COR-L47 (cell line): Measurements from ENCODE around the gene OLIG3.

Experiments used
- DNase-seq: peaks from one replicate; lab custom pipeline; 2025; lab: John Stamatoyannopoulos, UW

The OLIG3 gene

DNA sequence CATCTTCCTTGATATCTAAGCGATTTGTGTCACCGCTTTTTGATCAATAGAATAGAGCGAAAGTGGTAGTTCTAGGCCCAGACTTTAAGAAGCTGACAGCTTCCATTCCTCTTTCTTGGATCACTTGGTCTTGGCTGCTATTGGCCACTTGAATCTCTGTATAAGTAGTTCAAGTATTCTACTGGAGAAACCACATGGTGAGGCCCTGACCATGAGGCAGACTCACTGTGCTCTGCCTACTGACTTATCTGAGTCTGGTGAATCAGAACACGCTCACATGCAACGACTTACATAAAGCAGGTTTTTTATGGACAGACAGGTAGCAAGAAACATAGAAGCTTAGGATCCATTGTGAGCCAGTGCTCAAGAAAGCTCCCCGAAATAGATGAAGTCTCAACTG, 27.0 kb downstream of the OLIG3 start:
- DNase-seq, result no peak

DNA sequence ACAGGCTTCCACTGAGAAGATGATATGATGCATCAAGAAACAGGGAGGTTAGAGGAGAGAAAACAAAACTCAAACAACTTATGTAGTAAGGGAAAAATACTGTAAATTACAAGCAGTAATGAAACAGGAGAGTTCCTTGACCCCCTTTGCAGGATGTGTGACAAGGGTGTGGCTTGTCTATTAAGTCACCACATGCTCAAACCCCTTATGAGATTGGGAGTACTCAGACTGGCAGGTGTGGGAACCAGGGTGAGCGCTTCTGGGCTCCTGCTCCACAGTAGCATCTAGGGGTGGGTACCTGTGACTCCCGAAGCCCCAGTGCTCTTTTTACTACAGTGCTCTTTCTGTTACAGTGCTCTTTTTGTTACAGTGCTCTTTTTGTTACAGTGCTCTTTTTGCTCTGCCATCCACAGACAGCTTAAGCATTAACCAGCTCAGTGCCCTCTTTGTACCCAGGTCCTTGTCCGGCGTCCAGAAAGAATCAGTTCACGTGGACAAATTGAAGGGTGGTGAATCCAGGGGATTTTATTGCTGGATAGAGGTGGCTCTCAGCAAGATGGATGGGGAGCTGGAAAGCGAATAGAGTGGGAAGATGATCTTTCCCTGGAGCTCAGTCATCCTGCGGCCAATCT, 28.7 kb downstream of the OLIG3 start:
- no peak for DNase-seq

DNA sequence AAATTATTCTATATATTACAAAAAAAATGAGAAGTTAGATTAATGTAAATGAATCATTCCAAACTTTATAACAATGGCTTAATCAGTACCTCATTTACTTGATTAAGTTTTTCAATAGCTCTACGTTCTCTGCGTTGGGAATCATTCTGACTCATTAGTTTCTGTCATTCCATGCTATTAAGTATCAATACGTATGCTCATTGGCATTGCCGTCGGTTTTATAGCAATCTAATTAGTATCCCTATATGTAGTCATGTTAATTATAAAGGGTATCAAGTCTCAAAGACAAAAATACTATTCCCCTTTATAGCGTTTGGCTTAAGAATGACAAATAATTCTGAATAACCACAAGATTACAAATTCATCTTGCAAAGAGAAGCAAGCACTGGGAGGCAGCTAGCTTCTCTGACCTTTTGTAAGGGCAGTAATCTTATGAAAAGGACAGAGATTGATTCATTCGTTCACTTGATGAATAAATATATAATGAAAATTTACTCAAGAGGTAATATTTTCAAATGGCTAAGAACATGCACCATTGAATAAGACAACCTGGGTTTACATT, 41.8 kb downstream of the OLIG3 start:
- no peak for DNase-seq

DNA sequence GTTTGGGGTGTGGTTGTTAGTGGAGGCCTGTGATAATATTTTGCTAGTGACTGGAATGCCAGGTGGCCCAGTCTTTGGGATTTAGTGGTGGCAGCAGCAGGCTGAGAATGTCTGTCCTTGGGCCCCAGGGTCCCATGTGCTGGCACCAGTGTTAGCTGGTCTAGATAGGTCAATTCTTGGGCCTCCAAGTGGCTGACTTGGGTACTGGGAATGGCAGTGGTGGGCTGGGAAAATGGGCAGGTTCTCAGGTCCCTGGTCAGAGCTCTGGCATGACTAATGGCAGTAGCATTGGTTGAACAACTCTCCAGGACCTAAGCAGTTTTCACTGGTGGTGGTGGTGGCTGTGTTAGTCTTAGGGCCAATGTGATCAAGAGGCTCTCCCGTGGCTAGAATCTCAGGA, 50.3 kb downstream of the OLIG3 start:
- no peak for DNase-seq
